HepG2 (cell line): ENCODE results near the gene IRX2.

Source experiments
- AGO1 ChIP-seq: fragments of 200-400 bp; formaldehyde crosslinking; IDR thresholded peaks from 2 replicates; pipeline ENCODE4 v1.6.1; 2017; ENCODE audit warnings: mild to moderate bottlenecking, low read depth, low read length, moderate library complexity; ENCODE audit not compliant: poor library complexity, severe bottlenecking
- ESRRA ChIP-seq: sonication (generic); formaldehyde crosslinking; IDR thresholded peaks from 2 replicates; pipeline ENCODE4 v1.5.1; 2020; ENCODE audit warnings: mild to moderate bottlenecking, low read depth, missing genetic modification reagents
- EZH2 ChIP-seq: conservative IDR thresholded peaks from 2 replicates; pipeline ENCODE4 v1.6.1; 2012; ENCODE audit warnings: mild to moderate bottlenecking, low read depth, low read length, moderate library complexity
- MXI1 ChIP-seq: IDR thresholded peaks from 3 replicates; pipeline ENCODE4 v1.6.1; 2012; ENCODE audit warnings: low read depth, low read length, inconsistent platforms, borderline replicate concordance
- POGZ ChIP-seq: sonication (generic); formaldehyde crosslinking; IDR thresholded peaks from 2 replicates; pipeline ENCODE4 v1.4.0; 2020; ENCODE audit warnings: mild to moderate bottlenecking, missing genetic modification reagents
- RNF2 ChIP-seq: fragments of 450-650 bp; conservative IDR thresholded peaks from 2 replicates; pipeline ENCODE4 v1.6.1; 2016; ENCODE audit warnings: low read depth
- SALL1 ChIP-seq: sonication (generic); formaldehyde crosslinking; IDR thresholded peaks from 2 replicates; pipeline ENCODE4 v1.8.0; 2022; ENCODE audit warnings: mild to moderate bottlenecking, missing genetic modification reagents
- ZNF780A ChIP-seq: sonication (generic); formaldehyde crosslinking; IDR thresholded peaks from 2 replicates; pipeline ENCODE4 v1.8.0; 2022; ENCODE audit warnings: mild to moderate bottlenecking, missing genetic modification reagents, moderate library complexity
- ZNF878 ChIP-seq: sonication (generic); formaldehyde crosslinking; IDR thresholded peaks from 2 replicates; pipeline ENCODE4 v1.8.1; 2023; ENCODE audit warnings: mild to moderate bottlenecking, missing genetic modification reagents, moderate library complexity
- TF ChIP-seq, protein P1 (sequence below): IDR thresholded peaks from 2 replicates; pipeline ENCODE4 v1.6.1; 2016; ENCODE audit warnings: missing compliant biosample characterization, missing genetic modification reagents, borderline replicate concordance
- TF ChIP-seq, protein P2 (sequence below), 2 experiments: IDR thresholded peaks; 2 replicates each; pipeline ENCODE4 v1.6.1; 2011 to 2012; ENCODE audit warnings: low read length in 2 of 2, borderline replicate concordance in 1 of 2, low read depth in 1 of 2, mild to moderate bottlenecking in 1 of 2, moderate library complexity in 1 of 2
- TF ChIP-seq, protein P3 (sequence below): sonication (generic); formaldehyde crosslinking; IDR thresholded peaks from 2 replicates; pipeline ENCODE4 v1.4.0; 2020; ENCODE audit warnings: mild to moderate bottlenecking, missing genetic modification reagents

DNA sequence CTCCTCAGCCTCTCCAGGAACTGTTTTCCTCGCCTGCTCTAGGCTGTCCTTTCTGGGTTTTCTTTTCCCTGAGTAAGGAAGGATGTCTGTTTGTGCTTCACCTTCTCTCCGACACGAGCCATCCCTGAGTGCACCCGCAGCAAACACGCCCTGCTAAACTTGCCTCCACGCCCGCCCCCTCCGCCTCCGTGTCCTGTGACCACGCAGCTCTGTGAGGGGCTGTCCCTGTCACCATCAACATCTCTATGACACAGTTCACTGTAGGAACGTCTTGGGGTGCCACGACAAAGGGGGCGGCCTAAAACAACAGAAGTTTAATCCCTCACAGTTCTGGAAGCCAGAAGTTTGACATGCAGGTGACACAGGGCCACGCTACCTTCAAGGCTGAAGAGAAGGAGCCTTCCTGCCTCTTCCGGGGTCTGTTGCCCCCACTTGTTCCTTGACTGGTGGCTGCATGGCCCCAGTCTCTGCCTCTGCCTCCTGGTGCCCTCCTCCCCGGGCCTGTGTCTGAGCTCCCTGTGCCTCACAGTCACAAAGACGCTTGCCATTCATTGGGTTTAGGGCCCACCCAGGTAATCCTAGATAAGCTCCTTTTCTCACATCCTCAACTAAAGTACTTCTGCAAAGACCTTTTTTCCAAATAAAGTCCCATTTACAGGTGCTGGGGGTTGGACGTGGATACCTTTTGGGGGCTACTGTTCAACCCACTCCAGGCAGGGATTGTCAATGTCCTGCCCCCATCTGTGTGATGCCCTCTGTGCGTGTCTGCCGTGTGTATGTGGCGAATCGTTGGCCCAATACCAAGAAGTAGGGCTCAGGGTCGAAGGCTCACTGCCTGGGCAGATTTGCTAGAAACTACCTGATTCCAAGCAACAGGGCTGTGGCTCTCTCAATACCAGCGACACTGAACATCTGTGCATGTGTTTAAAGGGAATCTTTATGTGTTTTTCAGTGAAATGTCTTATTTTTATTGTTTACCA is 39.7 kb downstream of the IRX2 start:
- no peak for TF ChIP-seq ZNF780A (CRISPR knock-in tag)
- no peak for TF ChIP-seq POGZ (CRISPR knock-in tag)
- no peak for TF ChIP-seq ZNF878 (CRISPR knock-in tag)
- TF ChIP-seq MXI1, result no peak
- no peak for TF ChIP-seq RNF2
- TF ChIP-seq, protein P1, sequence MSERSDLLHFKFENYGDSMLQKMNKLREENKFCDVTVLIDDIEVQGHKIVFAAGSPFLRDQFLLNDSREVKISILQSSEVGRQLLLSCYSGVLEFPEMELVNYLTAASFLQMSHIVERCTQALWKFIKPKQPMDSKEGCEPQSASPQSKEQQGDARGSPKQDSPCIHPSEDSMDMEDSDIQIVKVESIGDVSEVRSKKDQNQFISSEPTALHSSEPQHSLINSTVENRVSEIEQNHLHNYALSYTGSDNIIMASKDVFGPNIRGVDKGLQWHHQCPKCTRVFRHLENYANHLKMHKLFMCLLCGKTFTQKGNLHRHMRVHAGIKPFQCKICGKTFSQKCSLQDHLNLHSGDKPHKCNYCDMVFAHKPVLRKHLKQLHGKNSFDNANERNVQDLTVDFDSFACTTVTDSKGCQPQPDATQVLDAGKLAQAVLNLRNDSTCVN, result no peak
- TF ChIP-seq ESRRA (CRISPR knock-in tag), result no peak
- TF ChIP-seq AGO1, result no peak
- TF ChIP-seq, protein P2, sequence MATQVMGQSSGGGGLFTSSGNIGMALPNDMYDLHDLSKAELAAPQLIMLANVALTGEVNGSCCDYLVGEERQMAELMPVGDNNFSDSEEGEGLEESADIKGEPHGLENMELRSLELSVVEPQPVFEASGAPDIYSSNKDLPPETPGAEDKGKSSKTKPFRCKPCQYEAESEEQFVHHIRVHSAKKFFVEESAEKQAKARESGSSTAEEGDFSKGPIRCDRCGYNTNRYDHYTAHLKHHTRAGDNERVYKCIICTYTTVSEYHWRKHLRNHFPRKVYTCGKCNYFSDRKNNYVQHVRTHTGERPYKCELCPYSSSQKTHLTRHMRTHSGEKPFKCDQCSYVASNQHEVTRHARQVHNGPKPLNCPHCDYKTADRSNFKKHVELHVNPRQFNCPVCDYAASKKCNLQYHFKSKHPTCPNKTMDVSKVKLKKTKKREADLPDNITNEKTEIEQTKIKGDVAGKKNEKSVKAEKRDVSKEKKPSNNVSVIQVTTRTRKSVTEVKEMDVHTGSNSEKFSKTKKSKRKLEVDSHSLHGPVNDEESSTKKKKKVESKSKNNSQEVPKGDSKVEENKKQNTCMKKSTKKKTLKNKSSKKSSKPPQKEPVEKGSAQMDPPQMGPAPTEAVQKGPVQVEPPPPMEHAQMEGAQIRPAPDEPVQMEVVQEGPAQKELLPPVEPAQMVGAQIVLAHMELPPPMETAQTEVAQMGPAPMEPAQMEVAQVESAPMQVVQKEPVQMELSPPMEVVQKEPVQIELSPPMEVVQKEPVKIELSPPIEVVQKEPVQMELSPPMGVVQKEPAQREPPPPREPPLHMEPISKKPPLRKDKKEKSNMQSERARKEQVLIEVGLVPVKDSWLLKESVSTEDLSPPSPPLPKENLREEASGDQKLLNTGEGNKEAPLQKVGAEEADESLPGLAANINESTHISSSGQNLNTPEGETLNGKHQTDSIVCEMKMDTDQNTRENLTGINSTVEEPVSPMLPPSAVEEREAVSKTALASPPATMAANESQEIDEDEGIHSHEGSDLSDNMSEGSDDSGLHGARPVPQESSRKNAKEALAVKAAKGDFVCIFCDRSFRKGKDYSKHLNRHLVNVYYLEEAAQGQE (IDR thresholded peaks at IDR 0.05; ENCODE audit: borderline replicate concordance in 1 of 2, low read depth in 1 of 2, low read length in 2 of 2), result no peak
- no peak for TF ChIP-seq EZH2
- TF ChIP-seq, protein P3, sequence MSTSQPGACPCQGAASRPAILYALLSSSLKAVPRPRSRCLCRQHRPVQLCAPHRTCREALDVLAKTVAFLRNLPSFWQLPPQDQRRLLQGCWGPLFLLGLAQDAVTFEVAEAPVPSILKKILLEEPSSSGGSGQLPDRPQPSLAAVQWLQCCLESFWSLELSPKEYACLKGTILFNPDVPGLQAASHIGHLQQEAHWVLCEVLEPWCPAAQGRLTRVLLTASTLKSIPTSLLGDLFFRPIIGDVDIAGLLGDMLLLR, result no peak
- no peak for TF ChIP-seq SALL1
